G401 (cell line): Measurements from ENCODE around the gene DNAJB11. TPM values are rescaled to one million over a fixed set of nuclear protein-coding genes. Genes with fewer than 3 reads are reported as not detected.

Experiments
- DNase-seq: peaks from one replicate; pipeline ENCODE4 v3.0.0-alpha.2; 2015; ENCODE audit warnings: low spot score
- in situ Hi-C: cut with HindIII; loops from 2 replicates; pipeline ENCODE4 v1.10.0; 2016; ENCODE audit warnings: low sequenced_read_pairs, mixed read lengths
- total RNA-seq: library from RNA; depleted of rRNA; stranded (reverse); fragments of >200 nt; shearing (Covaris generic); gene quantifications from 2 replicates; pipeline ENCODE4 v1.2.3, GENCODE V29; 2014

Gene DNAJB11
- total RNA-seq, 1 experiment from 2014 or later = 78.6 TPM

DNA sequence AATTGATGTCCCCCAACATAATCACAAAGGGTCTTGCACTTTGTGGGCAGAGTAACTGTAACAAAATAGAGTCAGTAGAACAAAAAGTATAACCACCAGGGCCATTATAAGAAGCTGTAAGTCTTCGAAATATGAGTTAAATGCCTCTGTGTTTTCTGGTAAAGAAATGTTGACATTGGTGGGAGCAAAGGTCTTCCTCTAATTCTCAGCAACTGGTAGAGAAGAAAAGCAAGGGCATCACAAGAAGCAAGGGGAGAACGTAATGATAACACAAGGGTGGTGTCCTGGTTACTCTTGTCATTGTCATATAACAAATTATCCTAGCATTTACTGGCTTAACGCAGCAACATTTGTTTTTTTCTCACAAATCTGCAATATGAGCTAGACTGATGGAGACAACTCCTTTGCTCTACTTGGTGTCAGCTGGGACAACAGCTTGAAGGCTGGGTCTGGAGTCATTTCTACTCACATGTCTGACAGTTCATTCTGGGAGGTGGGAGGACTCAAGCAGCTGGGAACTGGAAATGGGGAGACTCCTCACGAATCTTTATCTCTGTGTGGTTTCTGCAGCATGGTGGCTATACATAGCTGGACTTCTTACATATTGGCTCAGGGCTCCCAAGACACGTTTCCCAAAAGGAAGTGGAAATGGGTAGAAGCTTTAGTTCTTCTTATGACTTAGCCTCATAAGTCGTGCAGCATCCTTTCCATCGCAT lies 20.2 kb downstream of the DNAJB11 start:
- in situ Hi-C loops = no loop called here
- no peak for DNase-seq

DNA sequence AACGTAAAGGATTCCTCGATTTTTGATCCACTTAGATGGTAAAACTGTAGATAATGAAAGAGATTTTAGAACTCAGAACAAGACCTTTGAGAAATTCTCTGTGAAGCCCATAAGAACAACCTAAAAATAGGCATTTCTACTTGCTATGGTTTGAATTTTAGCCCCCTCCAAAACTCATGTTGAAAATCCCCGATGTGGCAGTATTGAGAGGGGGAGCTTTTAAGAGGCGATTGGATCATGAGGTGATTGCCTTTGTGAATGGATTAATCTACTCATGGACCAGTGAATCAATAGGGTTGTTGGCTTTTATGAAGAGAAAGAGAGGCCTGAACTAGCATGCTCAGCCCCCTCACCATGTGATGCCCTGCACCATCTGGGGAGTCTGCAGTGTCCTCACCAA lies 22.2 kb downstream of the DNAJB11 start:
- in situ Hi-C loops = no loop called here
- DNase-seq = no peak

DNA sequence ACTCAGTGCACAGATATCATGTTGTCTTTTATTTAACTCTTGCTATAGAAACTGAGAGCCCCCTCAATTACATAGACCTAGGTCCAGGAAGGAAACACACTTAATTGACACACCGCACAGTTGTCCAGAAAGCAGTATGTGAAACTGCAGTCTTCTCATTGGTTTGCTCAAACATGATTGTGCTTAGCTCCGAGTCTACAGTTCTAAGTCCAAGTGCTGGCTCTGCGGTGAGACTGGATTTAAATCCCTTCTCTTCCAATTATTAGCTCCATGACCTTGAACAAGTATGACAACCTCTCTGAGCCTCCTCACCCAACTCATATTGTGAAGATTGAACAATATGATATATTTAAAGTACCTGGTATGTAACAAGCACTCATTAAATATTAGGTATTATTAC lies 23.3 kb downstream of the DNAJB11 start:
- in situ Hi-C loops = no loop called here
- DNase-seq = no peak

DNA sequence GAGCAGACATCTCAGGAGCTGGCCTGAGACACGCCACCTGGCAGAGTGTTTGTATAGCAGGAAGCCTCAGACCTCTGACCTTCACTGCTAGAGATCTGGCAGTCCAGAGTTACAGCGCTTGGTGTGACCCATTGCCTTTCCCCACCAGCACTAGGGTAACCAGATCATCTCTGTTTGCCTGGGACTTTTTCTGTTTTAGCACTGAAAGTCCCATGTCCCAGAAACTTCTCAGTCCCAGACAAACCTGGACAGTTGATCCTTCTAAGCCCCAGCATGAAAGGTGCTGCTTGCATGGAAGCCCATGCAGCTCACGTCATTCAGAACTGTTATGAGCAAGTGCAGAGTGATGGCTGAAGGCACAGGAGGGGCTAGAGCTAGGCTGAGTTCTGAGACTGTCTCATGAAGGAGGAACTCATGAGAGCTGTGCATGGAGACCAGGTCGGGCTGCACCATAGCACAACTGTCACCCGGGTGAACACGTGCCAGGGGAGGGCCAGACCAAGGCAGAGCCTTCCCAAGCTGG lies 24.1 kb downstream of the DNAJB11 start:
- no peak for DNase-seq
- in situ Hi-C loops = no loop called here

DNA sequence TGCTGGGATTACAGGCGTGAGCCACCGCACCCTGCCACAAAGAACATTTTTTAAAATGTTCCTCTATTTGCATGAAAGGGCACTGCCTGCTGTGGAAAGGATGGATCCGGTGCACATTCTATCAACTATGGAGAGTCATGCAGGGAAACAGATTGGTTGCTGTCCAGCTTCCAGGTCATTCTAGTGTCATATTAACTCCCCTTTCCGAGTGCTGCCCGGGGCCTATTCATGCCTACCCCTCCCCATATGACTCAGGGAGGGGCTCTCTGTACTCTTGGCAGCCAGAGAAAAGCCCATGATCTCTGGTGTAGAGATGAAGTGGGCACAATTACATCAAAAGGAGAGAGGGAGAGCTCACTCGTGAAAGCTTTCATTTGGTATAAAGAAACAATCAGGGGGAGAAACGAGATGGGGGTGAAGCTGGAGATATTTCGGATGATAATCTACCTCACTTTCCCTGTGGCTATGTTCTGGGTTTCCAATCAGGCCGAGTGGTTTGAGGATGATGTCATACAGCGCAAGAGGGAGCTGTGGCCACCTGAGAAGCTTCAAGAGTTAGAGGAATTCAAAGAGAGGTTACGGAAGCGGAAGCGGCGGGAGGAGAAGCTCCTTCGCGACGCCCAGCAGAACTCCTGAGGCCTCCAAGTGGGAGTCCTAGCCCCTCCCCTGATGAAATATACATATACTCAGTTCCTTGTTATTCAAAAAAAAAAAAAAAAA lies 26.2 kb downstream of the DNAJB11 start:
- in situ Hi-C loops = no loop called here
- no peak for DNase-seq

DNA sequence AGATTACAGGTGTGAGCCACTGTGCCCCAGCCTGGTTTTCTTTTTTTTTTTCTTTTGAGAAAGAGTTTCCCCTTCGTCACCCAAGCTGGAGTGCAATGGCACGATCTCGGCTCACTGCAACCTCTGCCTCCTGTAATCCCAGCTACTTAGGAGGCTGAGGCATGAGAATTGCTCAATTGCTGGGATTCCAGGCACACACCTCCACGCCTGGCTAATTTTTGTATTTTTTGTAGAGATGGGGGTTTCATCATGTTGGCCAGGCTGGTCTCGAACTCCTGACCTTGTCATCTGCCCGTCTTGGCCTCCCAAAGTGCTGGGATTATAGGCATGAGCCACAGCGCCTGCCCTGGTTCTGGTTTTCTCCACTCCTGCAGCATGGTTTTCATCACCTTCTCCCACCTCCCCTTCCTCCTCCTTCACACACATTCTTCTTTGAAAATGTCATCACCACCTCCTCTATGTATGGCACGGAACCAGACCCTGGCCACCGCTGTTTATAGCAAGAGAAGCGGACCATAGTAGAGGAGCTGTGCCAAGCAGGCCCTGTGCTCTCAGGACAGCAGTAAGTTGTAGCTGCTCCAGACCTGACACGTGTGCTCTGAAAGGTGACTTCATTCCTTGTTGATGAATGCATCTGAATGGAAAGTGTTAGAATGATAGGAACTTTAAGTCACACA lies 27.7 kb downstream of the DNAJB11 start:
- in situ Hi-C loops = no loop called here

DNA sequence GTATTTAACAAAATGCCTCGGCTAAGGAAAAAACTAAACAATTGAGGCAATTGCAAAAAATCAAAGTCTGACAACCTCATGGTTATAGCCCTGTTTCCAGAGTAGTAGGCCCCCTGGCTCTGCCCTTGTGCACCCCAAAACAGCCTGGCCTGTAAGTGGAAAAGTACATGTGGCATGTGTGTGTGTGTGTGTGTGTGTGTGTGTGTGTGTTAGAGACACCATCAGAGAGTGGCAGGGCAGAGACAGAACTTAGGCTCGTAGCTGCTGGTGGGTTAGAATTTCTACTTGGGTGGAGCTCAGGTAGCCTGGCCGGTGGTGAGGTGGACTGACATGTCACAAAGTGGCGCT lies 28.2 kb downstream of the DNAJB11 start:
- in situ Hi-C loops = no loop called here
- DNase-seq = no peak

More for the DNA sequence above, 27.7 kb downstream of the DNAJB11 start:
- no peak for DNase-seq

DNA sequence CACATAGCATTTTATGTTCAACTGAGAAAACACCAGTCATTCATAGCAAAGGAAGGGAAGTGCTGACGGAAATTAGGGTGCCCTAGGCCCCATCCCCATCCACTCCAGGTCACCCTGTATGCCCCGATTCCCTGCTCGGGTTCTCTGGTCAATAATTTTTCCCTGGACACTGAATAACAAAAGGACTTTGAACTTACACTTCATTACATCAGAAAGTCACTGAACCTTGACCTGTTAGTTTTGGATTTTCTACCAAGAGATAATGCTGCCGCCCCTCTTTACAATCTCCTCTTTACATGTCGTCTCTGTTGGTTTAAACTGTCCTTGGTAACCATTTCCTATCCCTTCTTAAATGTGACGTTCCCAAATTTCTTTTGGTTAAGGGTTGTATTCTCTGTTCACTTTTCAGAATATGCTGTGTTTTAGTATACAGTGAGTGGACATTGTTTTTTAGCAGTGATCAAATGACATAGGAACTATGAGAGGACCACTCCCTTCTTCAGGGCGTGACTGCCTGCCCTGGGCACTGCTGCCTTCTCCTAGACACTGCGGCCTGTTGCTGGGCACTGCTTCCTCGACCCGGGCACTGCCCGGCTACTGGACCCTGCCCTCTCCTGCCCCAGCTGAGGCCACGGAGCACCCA lies 28.7 kb downstream of the DNAJB11 start:
- in situ Hi-C loops = no loop called here
- no peak for DNase-seq

DNA sequence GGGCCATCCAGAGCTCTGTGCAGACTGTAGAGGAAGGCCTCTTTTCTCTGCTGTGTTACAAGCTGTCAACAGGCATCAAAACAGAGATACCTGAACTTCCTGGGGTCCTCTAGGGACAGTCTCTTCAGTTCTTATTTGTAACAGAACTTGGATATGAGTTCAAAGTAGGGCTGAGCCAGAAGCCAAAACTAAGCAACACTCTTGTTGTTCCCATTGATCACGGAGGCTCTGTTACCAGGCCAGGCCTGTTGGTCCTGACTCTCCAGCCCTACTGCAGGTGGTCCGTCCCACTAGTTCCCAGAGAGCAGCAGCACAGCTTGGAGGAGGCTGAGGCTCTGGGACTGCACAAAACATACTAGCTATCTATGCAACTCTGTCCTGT lies 29.3 kb downstream of the DNAJB11 start:
- DNase-seq = no peak
- in situ Hi-C loops = no loop called here

DNA sequence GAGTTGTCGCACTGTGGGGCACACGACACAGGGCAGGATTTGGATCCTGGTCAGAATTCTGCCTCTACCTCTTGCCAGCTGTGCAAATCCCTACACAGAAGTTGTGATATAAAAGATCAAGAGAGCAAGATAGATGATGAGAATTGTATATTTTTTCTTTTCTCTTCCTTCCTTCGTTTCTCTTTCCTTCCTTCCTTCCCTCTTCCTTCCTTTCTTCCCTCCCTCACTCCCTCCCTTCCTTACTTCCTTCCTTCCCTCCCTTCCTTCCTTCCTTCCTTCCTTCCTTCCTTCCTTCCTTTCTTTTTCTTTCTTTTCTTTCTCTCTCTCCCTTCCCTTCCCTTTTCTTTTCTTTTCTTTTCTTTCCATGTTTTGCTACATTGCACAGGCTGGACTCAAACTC lies 30.4 kb downstream of the DNAJB11 start:
- DNase-seq = no peak
- in situ Hi-C loops = no loop called here

DNA sequence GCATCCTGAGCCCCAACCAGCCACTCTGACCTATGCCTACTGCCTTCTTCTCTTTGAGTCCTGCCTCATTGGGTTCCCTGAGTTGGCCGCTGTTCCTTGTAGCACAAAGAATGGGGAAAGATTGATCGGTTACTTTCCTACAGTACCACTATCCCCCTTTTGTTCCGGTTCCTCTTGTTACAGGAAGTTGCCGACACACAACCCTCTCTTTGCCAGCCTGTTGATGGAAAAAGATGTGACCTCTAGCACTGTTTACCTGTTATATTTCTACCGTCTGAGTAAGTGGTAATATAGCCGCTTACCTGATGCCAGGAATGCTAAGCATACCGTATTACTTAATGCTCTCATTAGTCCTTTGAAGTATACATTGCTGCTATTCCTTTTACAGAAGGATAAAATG lies 32.6 kb downstream of the DNAJB11 start:
- in situ Hi-C loops = no loop called here
- no peak for DNase-seq

DNA sequence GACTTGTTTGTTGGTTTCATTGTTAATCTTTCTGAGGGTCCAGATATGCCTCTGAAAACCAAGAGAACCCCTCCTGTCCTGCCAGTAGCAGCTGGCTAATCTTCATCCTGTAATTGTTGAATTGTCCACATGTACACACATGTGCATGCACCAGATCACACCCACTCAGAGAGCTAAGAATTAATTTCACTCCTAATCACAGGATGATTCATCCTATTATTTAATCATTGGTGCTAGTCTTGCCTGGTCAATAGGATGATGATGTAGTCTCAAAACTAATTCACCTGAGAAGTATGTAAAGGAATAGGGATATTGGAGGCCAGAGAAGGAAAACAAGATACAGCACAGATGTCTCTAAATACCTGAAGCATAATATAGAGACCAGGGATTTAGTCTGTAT lies 34.6 kb downstream of the DNAJB11 start:
- DNase-seq = no peak
- in situ Hi-C loops = no loop called here

DNA sequence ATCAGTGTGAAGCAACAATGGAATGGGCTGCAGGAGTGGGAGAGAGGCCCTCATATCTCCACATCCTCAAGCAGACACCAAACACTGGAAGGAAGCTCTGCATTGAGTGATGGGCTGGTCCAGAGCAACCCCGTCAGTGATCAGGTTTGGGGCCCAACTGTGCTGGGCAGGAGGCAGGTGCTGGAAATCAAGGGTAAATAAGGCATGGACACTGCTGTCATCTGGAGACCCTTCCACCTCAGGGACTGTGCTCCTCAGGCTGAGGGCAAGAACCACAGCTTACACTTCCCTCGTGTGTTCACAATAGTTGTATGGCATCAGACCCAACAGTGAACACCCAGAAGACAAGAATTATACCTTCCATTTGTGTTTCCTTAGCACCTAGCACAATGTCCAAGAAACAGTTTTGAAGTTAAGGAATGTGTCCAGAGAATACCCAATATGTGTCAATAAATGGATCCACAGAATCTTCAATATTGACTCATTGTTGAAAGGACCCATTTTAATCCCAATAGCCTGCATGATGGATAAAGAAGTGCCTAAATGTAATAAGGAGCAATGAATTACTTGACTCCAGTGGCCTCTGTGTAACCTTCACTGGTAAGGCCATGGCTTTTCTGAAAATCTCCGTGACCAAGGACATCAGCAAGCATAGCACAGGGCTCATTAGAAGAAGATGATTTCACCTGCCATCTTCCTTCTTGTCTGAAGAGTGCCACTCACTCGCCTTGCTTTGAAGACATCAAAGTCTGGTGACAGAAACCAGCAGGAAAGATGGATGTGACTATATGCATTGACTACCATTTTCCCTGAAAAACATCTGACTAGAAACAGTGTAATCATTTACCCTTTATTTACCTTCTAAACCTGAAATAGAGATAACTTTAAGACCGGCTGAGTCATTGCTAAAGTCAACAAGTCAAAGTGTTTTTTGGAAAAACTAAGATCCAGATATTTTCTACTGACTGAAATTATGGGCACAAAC lies 35.3 kb downstream of the DNAJB11 start:
- DNase-seq = no peak
- in situ Hi-C loops = no loop called here

DNA sequence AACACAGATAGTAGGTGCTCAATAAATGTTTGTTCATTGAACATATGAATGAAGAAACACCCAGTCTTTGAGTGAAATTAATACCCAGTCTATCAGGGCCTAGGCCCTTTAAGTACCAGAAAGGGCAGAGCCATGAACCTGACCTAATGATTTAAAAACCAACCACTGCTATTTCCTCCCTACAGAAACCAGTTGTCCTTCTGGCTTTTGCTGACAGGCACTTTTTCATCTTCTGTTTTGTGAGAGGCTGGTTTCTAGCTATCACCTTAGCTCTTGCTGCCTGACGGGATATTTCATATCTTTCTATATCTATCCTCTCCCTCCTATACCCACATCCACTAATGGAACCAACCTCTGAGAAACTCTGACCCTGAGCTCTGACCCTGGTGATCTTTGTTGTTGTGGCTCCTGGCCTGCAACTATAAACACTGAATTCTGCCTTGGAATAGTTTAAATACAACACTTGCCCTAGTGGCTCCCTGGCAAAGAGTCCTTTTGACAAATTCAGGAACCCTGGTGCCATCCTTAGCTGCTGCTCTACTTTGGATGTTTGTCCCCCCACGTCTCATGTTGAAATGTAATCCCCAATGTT lies 38.2 kb downstream of the DNAJB11 start:
- DNase-seq = no peak
- in situ Hi-C loops = no loop called here

DNA sequence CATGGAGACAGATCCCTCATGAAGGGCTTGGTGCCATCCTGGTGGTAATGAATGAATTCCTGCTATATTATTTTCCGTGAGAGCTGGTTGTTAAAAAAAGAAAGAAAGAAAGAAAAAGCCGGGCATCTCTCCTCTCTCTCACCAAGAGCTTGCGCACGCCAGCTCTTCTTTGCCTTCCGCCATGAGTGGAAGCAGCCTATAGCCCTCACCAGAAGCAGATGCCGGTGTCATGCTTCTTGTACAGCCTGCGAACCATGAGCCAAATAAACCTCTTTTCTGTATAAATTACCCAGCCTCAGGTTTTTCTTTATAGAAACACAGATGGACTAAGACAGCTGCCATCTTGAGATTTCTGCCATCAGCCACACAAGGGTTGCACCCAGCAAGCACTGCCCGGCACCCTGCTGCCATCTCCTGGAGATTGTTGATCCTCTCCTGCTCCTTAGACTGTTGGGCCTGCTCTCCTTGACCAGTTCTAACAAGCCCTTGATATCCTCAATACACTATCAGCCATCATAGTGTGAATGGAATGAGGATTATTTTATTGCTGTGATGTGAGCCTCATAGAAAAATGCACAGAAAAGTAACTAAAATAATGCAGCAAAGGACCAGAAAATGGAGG lies 38.8 kb downstream of the DNAJB11 start:
- DNase-seq = no peak
- in situ Hi-C loops = no loop called here

DNA sequence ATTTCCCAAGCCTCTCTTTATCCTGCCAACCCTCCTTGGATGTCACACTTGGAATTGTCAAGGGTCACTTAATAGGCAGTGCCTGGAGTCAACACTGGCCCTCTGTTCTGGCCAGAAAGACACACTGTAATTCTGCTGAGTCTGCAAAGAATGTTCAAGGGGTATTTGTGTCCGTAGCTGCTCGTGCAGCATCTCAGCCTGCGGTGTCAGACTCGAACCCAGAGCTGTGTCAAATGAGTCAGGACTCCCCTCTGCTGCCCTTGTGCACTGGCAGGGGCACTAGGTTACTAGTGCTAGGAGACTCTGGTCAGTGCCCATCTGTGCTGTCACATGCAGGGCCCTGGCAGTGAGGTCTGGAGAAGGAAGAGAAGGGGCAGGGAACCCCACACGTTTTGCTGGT lies 41.5 kb downstream of the DNAJB11 start:
- DNase-seq = no peak
- in situ Hi-C loops = no loop called here

DNA sequence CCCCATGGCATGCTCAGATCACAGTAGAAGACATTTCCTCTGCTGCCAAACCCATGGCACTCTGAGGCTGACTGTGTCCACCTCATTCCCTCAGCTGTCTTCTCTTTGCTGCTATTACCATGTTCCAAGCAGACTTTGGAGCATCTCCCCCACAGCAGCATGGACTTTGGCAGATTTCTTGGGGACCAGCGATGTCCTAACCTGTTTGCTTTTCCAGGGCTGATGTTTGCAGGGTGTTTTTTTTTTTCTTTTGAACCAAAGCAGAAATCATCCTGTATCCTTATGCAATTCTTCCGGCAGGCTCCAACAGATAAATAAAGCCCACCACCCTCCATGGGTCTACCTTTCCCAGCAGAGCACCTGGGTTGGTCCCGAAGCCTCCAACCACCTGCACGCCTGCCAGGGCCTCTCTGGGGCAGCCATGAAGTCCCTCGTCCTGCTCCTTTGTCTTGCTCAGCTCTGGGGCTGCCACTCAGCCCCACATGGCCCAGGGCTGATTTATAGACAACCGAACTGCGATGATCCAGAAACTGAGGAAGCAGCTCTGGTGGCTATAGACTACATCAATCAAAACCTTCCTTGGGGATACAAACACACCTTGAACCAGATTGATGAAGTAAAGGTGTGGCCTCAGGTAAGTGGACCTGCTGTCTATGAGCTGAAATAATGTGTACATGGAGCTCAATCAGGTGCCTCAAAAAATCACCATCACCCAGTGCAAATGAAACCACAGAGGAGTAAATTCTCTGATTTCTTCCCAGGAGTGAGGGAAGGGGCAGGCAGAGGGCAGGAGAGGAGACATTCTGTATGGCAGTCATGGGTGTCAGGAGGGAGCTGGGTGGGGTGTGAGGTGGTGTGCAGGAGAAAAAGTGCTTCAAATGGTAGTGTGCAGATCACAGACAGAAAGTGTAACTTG lies 42.5 kb downstream of the DNAJB11 start, which contains the start of gene AHSG:
Gene AHSG, plus strand, starts transcription at position 340 of the 916 bp plus-strand sequence. Its CDS starts 82 bp downstream, at position 422.
- DNase-seq = no peak
- in situ Hi-C loops = no loop called here
